NCI-H510A treated with DMSO at 0.1 percent for 48 hours (cell line): ENCODE results near the gene MS4A15.
"Not testable (repeated sequence)": the region's sequence is repeated elsewhere in the genome, so short reads cannot be mapped to it uniquely, and the experiment has no call there.

Experiments used
- DNase-seq: peaks from one replicate; lab custom pipeline; 2025; lab: John Stamatoyannopoulos, UW

MS4A15 gene

DNA sequence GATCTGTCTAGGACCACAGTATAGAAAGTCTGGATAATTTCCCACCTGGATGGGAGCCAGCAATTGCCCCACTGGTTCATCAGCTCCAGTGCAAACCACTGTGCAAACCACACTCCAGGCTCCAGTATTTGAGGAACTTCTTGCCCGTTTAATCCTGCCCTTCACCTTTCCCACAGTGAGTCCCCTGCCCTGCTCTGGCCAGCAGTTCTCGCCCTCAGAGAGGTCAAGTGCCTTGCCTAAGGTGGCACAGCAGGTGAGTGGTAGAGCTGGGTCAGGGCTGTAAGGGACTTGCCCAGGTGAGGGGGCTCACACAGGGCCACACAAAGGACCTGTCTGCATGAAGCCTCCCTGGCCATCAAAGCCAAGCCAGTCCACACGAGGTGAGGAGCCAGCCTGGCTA lies 52.6 kb downstream of the MS4A15 start:
- DNase-seq, result no peak

- no peak for DNase-seq
Observed at GRCh38 chr11:60809691-60810090, 53.0 kb downstream of the MS4A15 start.

- no peak for DNase-seq
Observed at GRCh38 chr11:60810151-60810550, 53.5 kb downstream of the MS4A15 start.

DNA sequence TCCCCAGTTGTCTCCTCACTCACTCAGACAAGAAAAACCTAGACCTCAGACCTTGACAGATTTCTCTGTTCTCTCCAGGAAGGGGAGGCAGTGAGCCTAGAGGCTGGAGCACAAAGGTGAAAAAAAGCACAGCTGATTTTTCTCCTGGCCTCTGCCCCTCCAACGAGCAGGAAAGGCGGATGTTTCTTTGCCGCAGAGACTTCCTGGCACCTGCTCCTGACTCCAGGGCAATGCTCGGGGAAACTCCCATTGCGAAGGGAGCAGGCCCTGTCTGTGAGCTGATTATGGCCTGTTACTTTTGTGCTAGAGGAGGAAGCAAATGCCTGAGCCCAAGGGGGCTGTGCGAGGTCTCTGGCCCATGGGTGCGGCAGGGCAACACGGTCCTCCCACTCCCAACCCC lies 53.9 kb downstream of the MS4A15 start:
- no peak for DNase-seq

DNA sequence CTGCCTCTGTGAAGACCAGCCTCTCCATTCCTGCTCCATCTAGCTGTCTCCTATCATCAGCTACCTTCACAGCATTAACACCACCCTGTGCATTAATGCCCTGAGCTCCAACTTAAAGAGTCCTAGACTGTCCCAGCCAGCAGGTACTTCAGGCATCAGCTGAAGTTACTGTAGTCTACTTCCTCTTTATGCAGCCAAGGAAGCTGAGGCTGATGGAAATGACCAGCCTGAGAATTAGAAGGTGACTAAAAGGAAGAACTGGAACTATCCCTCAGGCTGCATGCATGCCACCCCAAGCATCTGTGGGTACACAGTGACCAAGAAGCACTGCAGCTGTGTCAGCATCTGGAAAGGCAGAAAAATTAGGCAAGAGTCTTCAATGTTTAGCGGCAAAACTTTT lies 56.7 kb downstream of the MS4A15 start:
- no peak for DNase-seq

GRCh38 chr11:60814112-60814511 lies 57.4 kb downstream of the MS4A15 start:
- no peak for DNase-seq

GRCh38 chr11:60816590-60817157 lies 60.0 kb downstream of the MS4A15 start:
- DNase-seq, result no peak

- DNase-seq, result no peak
Observed at GRCh38 chr11:60818057-60818456, 61.4 kb downstream of the MS4A15 start.

DNA sequence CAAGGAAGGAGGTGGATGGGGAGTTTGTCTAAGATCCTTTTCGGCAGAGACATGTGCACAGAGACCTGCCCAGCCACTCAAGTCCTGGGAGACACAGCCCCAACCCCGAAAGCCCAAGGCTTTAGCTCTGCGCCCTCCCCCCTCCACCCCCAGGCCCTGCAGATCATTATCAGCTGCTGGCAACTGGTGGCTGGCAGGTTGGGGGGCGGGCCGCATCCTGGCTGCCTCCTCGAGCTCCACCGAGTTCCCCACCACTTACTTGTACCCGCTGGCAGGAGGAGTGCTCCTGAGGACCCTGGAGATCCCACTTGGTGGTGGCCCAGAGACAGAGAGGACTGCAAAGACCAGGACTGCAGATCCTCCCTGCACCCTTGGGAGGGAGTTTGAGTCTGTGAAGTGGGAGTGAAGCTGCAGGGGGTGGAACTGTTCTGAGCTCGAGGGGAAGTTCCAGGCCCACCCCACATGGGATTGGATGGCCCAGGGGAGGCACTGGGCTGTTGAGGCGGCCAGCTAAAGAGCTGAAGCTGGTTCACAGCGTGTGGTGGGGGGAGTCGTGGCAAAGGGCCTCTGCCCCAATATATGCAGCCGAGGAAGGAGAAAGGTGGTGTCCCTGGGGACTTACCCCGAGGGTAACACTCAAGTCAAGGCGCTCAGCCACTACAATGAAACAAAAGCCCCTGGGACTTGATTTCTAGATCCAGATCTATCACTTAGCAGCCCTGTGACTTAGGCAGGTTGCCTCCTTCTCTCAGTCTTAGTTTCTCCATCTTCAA lies 65.3 kb downstream of the MS4A15 start:
- no peak for DNase-seq

- DNase-seq, result not testable (repeated sequence)
Observed at GRCh38 chr11:60823745-60824306, 67.2 kb downstream of the MS4A15 start.

- no peak for DNase-seq
Observed at GRCh38 chr11:60825118-60825517, 68.5 kb downstream of the MS4A15 start.

- no peak for DNase-seq
Observed at GRCh38 chr11:60825790-60826189, 69.1 kb downstream of the MS4A15 start.
